OCI-LY3 (cell line): Measurements from ENCODE around the gene MPRIP.

Experiments
- H2AFZ ChIP-seq: fragments of 200-600, 300-600 bp; shearing (Covaris generic); 2 replicates; pipeline ENCODE4 v1.6.0; 2014; ENCODE audit warnings: antibody characterized with exemption, low read depth, low read length
- H3K27ac ChIP-seq: fragments of 200-600, 300-600 bp; sonication (generic); 2 replicates; pipeline ENCODE4 v1.5.1; 2014; ENCODE audit warnings: mild to moderate bottlenecking, low read length, moderate library complexity, mixed read lengths
- H3K27me3 ChIP-seq: fragments of 200-600, 300-600 bp; sonication (generic); 2 replicates; pipeline ENCODE4 v1.6.1; 2014; ENCODE audit warnings: low read depth, low read length, mixed read lengths
- H3K36me3 ChIP-seq: fragments of 200-600, 300-600 bp; sonication (generic); replicated peaks from 2 replicates; pipeline ENCODE3; 2014; ENCODE audit warnings: low read depth, low read length, mixed read lengths
- H3K4me1 ChIP-seq: fragments of 300-600, 200-600 bp; sonication (generic); 2 replicates; pipeline ENCODE4 v1.6.1; 2014; ENCODE audit warnings: low read length, mixed read lengths
- H3K4me2 ChIP-seq: fragments of 200-600, 300-600 bp; sonication (generic); 2 replicates; pipeline ENCODE4 v1.6.1; 2014; ENCODE audit warnings: low read length, mixed read lengths
- H3K4me3 ChIP-seq: fragments of 300-600, 200-600 bp; sonication (generic); 2 replicates; pipeline ENCODE4 v1.5.1; 2014; ENCODE audit warnings: antibody characterized with exemption, mild to moderate bottlenecking, low read length, moderate library complexity
- H3K79me2 ChIP-seq: fragments of 300-600, 200-600 bp; shearing (Covaris generic); 2 replicates; pipeline ENCODE4 v1.6.1; 2014; ENCODE audit warnings: mild to moderate bottlenecking, low read length, mixed read lengths
- H3K9ac ChIP-seq: fragments of 300-600, 200-600 bp; shearing (Covaris generic); 2 replicates; pipeline ENCODE4 v1.6.0; 2014; ENCODE audit warnings: mild to moderate bottlenecking, low read length, moderate library complexity
- H3K9me3 ChIP-seq: fragments of 200-600, 300-600 bp; shearing (Covaris generic); 2 replicates; pipeline ENCODE4 v1.6.1; 2014; ENCODE audit warnings: low read length, mixed read lengths; ENCODE audit not compliant: insufficient read depth
- H4K20me1 ChIP-seq: fragments of 200-600, 300-600 bp; sonication (generic); 2 replicates; pipeline ENCODE4 v1.6.1; 2016; ENCODE audit warnings: low read length, mixed read lengths; ENCODE audit not compliant: insufficient read depth
- EZH2phosphoT487 ChIP-seq: fragments of 200-600 bp; shearing (Covaris generic); IDR thresholded peaks from 2 replicates; pipeline ENCODE4 v1.6.1; 2018; ENCODE audit warnings: antibody characterized with exemption, mixed run types, low read depth
- TF ChIP-seq, protein P1 (sequence below): fragments of 200-600, 300-600 bp; sonication (generic); IDR thresholded peaks from 2 replicates; pipeline ENCODE4 v1.5.1; 2014; ENCODE audit warnings: antibody characterized with exemption, low read length, low read depth

MPRIP gene

GRCh38 chr17:17019891-17020456 is 22.3 kb upstream of the MPRIP start:
- Histone ChIP-seq H2AFZ (no peak overlapping the region), H3K9me3 (no peaks in the 10 kb centered on the region), H3K27me3 (no peaks in the 10 kb centered on the region), H3K4me1 (peaks cover 4% of the 10 kb centered on the region; the same call in 1 of the 2 replicates), H3K27ac (no peak overlapping the region), H4K20me1 (no peaks in the 10 kb centered on the region), H3K4me2 (no peak overlapping the region), H3K9ac (no peak overlapping the region), H3K36me3 (no peaks in the 10 kb centered on the region), H3K79me2 (no peaks in the 10 kb centered on the region), H3K4me3 (no peak overlapping the region)
- TF ChIP-seq, protein P1, sequence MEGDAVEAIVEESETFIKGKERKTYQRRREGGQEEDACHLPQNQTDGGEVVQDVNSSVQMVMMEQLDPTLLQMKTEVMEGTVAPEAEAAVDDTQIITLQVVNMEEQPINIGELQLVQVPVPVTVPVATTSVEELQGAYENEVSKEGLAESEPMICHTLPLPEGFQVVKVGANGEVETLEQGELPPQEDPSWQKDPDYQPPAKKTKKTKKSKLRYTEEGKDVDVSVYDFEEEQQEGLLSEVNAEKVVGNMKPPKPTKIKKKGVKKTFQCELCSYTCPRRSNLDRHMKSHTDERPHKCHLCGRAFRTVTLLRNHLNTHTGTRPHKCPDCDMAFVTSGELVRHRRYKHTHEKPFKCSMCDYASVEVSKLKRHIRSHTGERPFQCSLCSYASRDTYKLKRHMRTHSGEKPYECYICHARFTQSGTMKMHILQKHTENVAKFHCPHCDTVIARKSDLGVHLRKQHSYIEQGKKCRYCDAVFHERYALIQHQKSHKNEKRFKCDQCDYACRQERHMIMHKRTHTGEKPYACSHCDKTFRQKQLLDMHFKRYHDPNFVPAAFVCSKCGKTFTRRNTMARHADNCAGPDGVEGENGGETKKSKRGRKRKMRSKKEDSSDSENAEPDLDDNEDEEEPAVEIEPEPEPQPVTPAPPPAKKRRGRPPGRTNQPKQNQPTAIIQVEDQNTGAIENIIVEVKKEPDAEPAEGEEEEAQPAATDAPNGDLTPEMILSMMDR: no peak
- no peak for TF ChIP-seq EZH2phosphoT487

DNA sequence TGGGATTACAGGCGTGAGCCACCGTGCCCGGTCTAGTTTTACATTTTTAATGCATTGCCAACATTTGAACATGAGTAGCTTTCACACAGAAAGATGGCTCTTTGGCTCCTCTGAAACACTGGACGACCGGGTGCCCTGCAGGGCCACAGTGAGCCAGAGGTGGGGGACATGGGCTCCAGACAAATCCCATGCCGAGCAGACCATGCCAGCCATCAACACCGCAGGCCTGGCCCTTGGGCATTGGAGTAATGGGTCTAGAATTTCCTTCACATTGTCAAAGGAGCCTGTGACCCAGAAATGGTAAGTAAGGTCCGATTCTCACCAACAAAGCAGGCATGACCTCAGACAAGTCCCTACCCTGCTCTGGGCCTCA is 21.4 kb upstream of the MPRIP start:
- TF ChIP-seq, protein P1: no peak
- no peak for TF ChIP-seq EZH2phosphoT487
- Histone ChIP-seq H3K27me3 (no peaks in the 10 kb centered on the region), H3K4me1 (peaks cover 4% of the 10 kb centered on the region; the same call in 1 of the 2 replicates), H3K79me2 (no peaks in the 10 kb centered on the region), H3K9ac (no peak overlapping the region), H3K4me3 (no peak overlapping the region), H4K20me1 (no peaks in the 10 kb centered on the region), H3K9me3 (no peaks in the 10 kb centered on the region), H3K27ac (no peak overlapping the region), H2AFZ (no peak overlapping the region), H3K4me2 (no peak overlapping the region), H3K36me3 (no peaks in the 10 kb centered on the region)

DNA sequence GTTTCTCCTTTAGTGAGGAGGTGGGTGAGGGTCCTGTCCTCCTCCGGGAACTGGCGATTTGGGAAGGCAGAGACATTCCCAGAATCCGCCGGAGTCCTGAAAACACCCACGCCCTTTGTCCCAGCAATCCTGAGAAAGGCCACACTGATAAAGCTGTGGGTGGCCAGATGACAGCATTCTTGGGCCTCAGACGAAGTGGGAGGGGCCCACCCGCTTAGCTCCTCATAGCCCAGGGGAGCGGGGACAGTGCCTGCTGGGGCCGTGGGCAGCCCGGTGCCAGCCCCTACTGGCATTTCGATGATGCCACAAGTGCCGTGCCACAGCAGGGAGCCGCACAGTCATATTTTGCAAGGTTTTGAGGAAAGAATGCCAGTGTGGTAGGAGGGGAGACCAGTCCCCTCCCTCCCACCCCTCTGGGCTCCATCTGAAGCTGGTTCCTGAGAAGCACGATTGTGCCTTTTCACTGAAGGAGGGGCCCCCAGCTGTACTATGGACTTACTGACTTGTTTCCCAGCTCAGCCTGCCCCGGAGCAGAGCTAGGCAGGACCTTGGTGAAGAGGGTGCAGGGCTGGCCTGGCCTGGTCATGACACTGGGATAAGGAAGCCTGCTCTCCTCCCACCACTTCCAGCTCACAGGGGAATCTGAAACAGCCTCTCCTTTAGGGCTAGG is 20.9 kb upstream of the MPRIP start:
- no peak overlapping the region for H3K4me3 ChIP-seq

GRCh38 chr17:17022011-17022410 is 20.2 kb upstream of the MPRIP start:
- no peak overlapping the region for H2AFZ ChIP-seq
- no peaks in the 10 kb centered on the region for H3K9me3 ChIP-seq
- no peaks in the 10 kb centered on the region for H3K27me3 ChIP-seq
- H3K4me3 ChIP-seq: no peak overlapping the region
- no peaks in the 10 kb centered on the region for H3K79me2 ChIP-seq
- no peaks in the 10 kb centered on the region for H3K4me1 ChIP-seq
- H3K27ac ChIP-seq: no peak overlapping the region
- TF ChIP-seq, protein P1: no peak
- TF ChIP-seq EZH2phosphoT487: no peak
- no peaks in the 10 kb centered on the region for H3K36me3 ChIP-seq
- no peak overlapping the region for H3K4me2 ChIP-seq
- no peak overlapping the region for H3K9ac ChIP-seq
- H4K20me1 ChIP-seq: no peaks in the 10 kb centered on the region

More for the DNA sequence above, 20.9 kb upstream of the MPRIP start:
- peaks cover 4% of the 10 kb centered on the region; the same call in 1 of the 2 replicates for H3K4me1 ChIP-seq
- no peaks in the 10 kb centered on the region for H3K36me3 ChIP-seq
- no peaks in the 10 kb centered on the region for H3K79me2 ChIP-seq
- H3K4me2 ChIP-seq: no peak overlapping the region
- H3K27ac ChIP-seq: no peak overlapping the region
- H2AFZ ChIP-seq: no peak overlapping the region
- no peak for TF ChIP-seq EZH2phosphoT487
- TF ChIP-seq, protein P1: no peak
- no peaks in the 10 kb centered on the region for H3K27me3 ChIP-seq
- no peaks in the 10 kb centered on the region for H3K9me3 ChIP-seq
- no peak overlapping the region for H3K9ac ChIP-seq
- no peaks in the 10 kb centered on the region for H4K20me1 ChIP-seq
